ENCODE results near the gene KLHL22.
"Not testable (repeated sequence)": the region's sequence is repeated elsewhere in the genome, so short reads cannot be mapped to it uniquely, and the experiment has no call there.

Gene KLHL22

GRCh38 chr22:20399866-20400605 is 95.6 kb downstream of the KLHL22 start:
- no peak for DNase-seq (ENCODE audit: low read depth)

- DNase-seq (ENCODE audit: low read depth): no peak
These were observed 97.2 kb downstream of the KLHL22 start for GRCh38 chr22:20398420-20398819.

- DNase-seq (ENCODE audit: low read depth): no peak
These were observed 98.1 kb downstream of the KLHL22 start for GRCh38 chr22:20397498-20397897.

DNA sequence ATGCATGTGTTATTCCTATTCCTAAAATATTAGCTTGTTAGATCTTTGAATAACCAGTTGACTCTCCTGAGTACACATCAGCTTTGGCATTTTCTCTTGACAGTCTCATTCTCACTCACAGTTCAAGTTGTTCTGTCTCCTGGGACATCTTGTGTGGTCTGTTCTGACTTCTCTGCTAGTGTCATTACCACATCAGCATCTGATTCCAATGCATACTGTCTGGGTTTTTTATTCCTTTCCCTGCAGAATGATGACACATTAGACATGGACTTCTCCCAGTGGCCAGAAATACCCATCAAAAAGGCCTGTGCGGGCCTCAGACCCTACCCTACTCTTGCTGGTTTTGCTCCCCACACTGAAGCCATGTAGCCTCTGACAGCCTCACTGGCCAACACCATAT is 99.0 kb downstream of the KLHL22 start:
- no peak for DNase-seq (ENCODE audit: low read depth)

- DNase-seq (ENCODE audit: low read depth): no peak
These were observed 99.7 kb downstream of the KLHL22 start for GRCh38 chr22:20395907-20396287.

DNA sequence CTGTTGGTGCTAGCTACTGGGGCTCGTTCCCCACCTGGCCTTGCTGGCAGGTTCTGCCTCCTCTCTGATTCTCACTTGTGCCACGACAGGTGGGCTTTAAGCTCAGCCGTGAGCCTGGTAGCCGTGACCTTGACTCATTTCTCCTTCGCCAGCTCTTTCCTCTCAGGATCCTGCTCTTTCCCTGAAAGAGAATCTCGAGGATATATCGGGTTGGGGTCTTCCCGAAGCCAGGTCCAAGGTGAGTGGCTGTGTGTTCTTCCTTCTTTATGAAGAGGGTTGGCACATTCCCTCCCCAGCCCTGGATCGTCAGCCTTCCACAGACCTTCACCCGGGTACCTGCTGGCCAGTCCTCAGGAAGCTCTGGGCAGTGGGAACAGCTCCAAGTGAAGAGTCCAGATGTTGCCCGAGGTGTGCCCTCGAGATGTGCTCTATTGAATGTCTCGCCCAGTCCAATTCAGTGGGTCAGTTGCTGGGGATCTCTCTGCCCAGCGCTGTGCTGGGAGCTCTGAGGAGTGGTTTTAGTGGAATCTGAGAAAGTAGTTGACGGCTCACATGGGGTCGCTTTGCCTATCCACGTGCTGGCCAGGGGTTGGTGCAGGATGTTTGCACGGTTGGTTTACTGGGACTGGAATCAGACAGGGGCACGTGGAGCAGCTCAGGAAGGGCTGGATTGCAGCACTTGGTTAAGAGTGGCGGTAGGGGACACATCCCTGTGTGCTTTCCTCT is 100.3 kb downstream of the KLHL22 start:
- DNase-seq (ENCODE audit: low read depth): no peak

GRCh38 chr22:20393705-20394476 is 101.7 kb downstream of the KLHL22 start, which contains the start of gene ZNF74:
Gene ZNF74 (plus strand): TSS chr22:20394151. CDS start chr22:20394629, 478 bp downstream.
- peak; percentile 62 for DNase-seq (ENCODE audit: low read depth)

DNA sequence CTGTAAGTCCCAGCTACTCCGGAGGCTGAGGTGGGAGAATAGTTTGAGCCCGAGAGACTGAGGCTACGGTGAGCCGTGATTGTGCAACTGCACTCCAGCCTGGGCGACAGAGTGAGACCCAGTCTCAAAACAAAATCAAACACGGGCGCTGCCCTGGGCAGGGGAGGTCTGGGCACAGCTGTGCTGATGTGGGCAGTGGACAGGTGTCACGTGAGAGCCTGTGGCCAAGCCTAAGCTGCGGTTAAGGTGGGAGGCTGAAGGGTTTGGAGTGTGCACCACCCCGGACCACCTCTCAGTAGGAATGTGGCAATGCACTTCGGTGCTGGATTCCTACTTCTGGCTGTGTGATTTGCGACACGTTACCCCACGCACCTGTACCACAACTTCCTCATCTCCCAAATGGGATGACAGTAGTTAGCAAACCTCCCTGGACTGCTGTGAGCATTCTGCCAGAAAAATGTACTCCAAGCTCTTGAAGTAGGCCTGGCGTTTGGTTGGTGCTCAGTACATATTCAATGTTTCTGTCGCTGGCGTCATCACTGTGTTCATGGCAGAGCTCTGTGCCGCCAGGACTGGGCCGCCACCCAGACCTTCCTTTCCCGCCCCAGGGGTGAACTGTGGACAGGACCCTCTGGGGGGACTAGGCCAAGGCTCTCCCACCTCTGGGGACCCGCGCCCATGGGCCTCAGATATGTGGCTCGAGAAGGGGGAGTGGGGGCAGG is 102.5 kb downstream of the KLHL22 start:
- DNase-seq (ENCODE audit: low read depth): no peak

GRCh38 chr22:20392365-20392881 is 103.2 kb downstream of the KLHL22 start:
- not testable (repeated sequence) for DNase-seq (ENCODE audit: low read depth)

Data from HS-5 (cell line).